Fibroblast of lung (primary cell): ENCODE data around the gene NDST1. TPM values are rescaled to one million over a fixed set of nuclear protein-coding genes. Genes with fewer than 3 reads are reported as not detected.

Experiments
- DNase-seq, 2 donors: peaks; one replicate each; pipeline versions ENCODE4 v3.0.0 to v3.0.0-alpha.2; 2010; ENCODE audit warnings: low read depth in 2 of 2
- H2AFZ ChIP-seq: 2 replicates; pipeline ENCODE4 v1.5.1; 2012; ENCODE audit warnings: low read length, control low read depth, inconsistent platforms
- H3K27ac ChIP-seq: 2 replicates; pipeline ENCODE4 v1.5.1; 2011; ENCODE audit warnings: low read length, control low read depth; ENCODE audit not compliant: insufficient read depth
- H3K27me3 ChIP-seq: 2 replicates; pipeline ENCODE4 v1.5.1; 2011; ENCODE audit warnings: mild to moderate bottlenecking, low read length; ENCODE audit not compliant: control insufficient read depth, insufficient read depth
- H3K36me3 ChIP-seq: 2 replicates; pipeline ENCODE4 v1.5.1; 2011; ENCODE audit warnings: low read length; ENCODE audit not compliant: control insufficient read depth, insufficient read depth
- H3K4me1 ChIP-seq: 2 replicates; pipeline ENCODE4 v1.5.1; 2011; ENCODE audit warnings: low read length; ENCODE audit not compliant: control insufficient read depth, insufficient read depth; ENCODE audit errors: extremely low read depth
- H3K4me2 ChIP-seq: 2 replicates; pipeline ENCODE4 v1.5.1; 2011; ENCODE audit warnings: low read length, control low read depth; ENCODE audit not compliant: insufficient read depth; ENCODE audit errors: extremely low read depth
- H3K4me3 ChIP-seq, 4 experiments: fragments of 200-600 bp in 1 of 4; sonication (generic) in 1 of 4; replicated peaks in 1 of 4; 2 replicates each; pipeline ENCODE4 v1.5.1; 2011 to 2016; ENCODE audit warnings: low read length in 4 of 4, low read depth in 3 of 4, mild to moderate bottlenecking in 3 of 4, control low read depth in 2 of 4, inconsistent platforms in 1 of 4, mixed read lengths in 1 of 4; ENCODE audit not compliant: insufficient read depth in 1 of 4; ENCODE audit errors: control extremely low read depth in 1 of 4
- H3K79me2 ChIP-seq: 2 replicates; pipeline ENCODE4 v1.5.1; 2012; ENCODE audit warnings: mild to moderate bottlenecking, low read length, inconsistent platforms; ENCODE audit not compliant: control insufficient read depth, insufficient read depth
- H3K9ac ChIP-seq: 2 replicates; pipeline ENCODE4 v1.5.1; 2011; ENCODE audit warnings: mild to moderate bottlenecking, low read length, control low read depth; ENCODE audit not compliant: insufficient read depth
- H3K9me3 ChIP-seq: 2 replicates; pipeline ENCODE4 v1.5.1; 2012; ENCODE audit warnings: low read depth, low read length; ENCODE audit not compliant: control insufficient read depth, insufficient read depth
- H4K20me1 ChIP-seq: 2 replicates; pipeline ENCODE4 v1.5.1; 2011; ENCODE audit warnings: low read length; ENCODE audit not compliant: control insufficient read depth, insufficient read depth; ENCODE audit errors: extremely low read depth
- CTCF ChIP-seq, 2 donors: IDR thresholded peaks in 1 of 2; conservative IDR thresholded peaks in 1 of 2; 1 replicate in 1 of 2; 2 replicates in 1 of 2; pipeline ENCODE4 v1.5.1; 2011 to 2012; ENCODE audit warnings: low read length in 2 of 2, control low read depth in 1 of 2, inconsistent platforms in 1 of 2, low read depth in 1 of 2, mild to moderate bottlenecking in 1 of 2
- EZH2 ChIP-seq: IDR thresholded peaks from 2 replicates; pipeline ENCODE4 v1.5.1; 2012; ENCODE audit warnings: low read length, control low read depth, mild to moderate bottlenecking; ENCODE audit errors: missing control alignments
- polyA plus RNA-seq, 2 donors: library from polyadenylated mRNA; depleted of rRNA in 1 of 2; stranded (reverse) in 1 of 2; unstranded in 1 of 2; fragments of >200 nt; gene quantifications; 2 replicates each; pipeline ENCODE4 v1.2.1, GENCODE V29; 2011 to 2012; ENCODE audit warnings: missing spikeins in 1 of 2
- total RNA-seq: library from RNA; depleted of rRNA; stranded (reverse); fragments of >200 nt; gene quantifications from 2 replicates; pipeline ENCODE4 v1.2.1, GENCODE V29; 2014

NDST1 gene
- total and polyA plus RNA-seq, 2 donors (not counting 1 experiment from before 2014, with no cell fraction given) = 38.5 to 94.8 TPM

GRCh38 chr5:150579462-150580400 is 71.8 kb downstream of the NDST1 start:
- no peak overlapping the region for H3K27ac ChIP-seq
- DNase-seq = peak in 1 of 2 donors; percentile 62
- H3K9me3 ChIP-seq = no peaks in the 10 kb centered on the region
- no peak overlapping the region for H3K4me2 ChIP-seq
- peaks cover 2% of the 10 kb centered on the region for H3K27me3 ChIP-seq
- peaks cover 6% of the 10 kb centered on the region for H3K4me1 ChIP-seq
- H3K4me3 ChIP-seq = no peak overlapping the region
- TF ChIP-seq EZH2 = no peak
- no peak for TF ChIP-seq CTCF (conservative IDR thresholded peaks at IDR 0.05 in 1 of 2, IDR thresholded peaks at IDR 0.05 in 1 of 2; ENCODE audit: low read depth in 1 of 2, low read length in 2 of 2)
- no peaks in the 10 kb centered on the region for H3K36me3 ChIP-seq
- H3K9ac ChIP-seq = no peak overlapping the region
- no peaks in the 10 kb centered on the region for H4K20me1 ChIP-seq
- H2AFZ ChIP-seq = no peak overlapping the region
- H3K79me2 ChIP-seq = no peaks in the 10 kb centered on the region

GRCh38 chr5:150580917-150581316 is 73.0 kb downstream of the NDST1 start:
- no peaks in the 10 kb centered on the region for H3K36me3 ChIP-seq
- no peaks in the 10 kb centered on the region for H3K9me3 ChIP-seq
- no peak overlapping the region for H2AFZ ChIP-seq
- H3K27ac ChIP-seq = no peak overlapping the region
- no peaks in the 10 kb centered on the region for H3K79me2 ChIP-seq
- no peak for TF ChIP-seq CTCF (conservative IDR thresholded peaks at IDR 0.05 in 1 of 2, IDR thresholded peaks at IDR 0.05 in 1 of 2; ENCODE audit: low read depth in 1 of 2, low read length in 2 of 2)
- no peak for TF ChIP-seq EZH2
- H3K4me1 ChIP-seq = peaks cover 6% of the 10 kb centered on the region
- H3K27me3 ChIP-seq = peaks cover 2% of the 10 kb centered on the region
- no peak overlapping the region for H3K9ac ChIP-seq
- no peak overlapping the region for H3K4me3 ChIP-seq
- H4K20me1 ChIP-seq = no peaks in the 10 kb centered on the region
- DNase-seq = no peak
- no peak overlapping the region for H3K4me2 ChIP-seq

GRCh38 chr5:150582241-150583109 is 74.5 kb downstream of the NDST1 start:
- H3K79me2 ChIP-seq = no peaks in the 10 kb centered on the region
- H3K9me3 ChIP-seq = no peaks in the 10 kb centered on the region
- no peaks in the 10 kb centered on the region for H4K20me1 ChIP-seq
- peaks cover 6% of the 10 kb centered on the region for H3K4me1 ChIP-seq
- H3K36me3 ChIP-seq = no peaks in the 10 kb centered on the region
- H3K9ac ChIP-seq = no peak overlapping the region
- no peak overlapping the region for H3K4me2 ChIP-seq
- no peak overlapping the region for H2AFZ ChIP-seq
- H3K4me3 ChIP-seq = no peak overlapping the region
- H3K27me3 ChIP-seq = peaks cover 2% of the 10 kb centered on the region
- TF ChIP-seq EZH2 (peak; percentile 49), CTCF (conservative IDR thresholded peaks at IDR 0.05 in 1 of 2, IDR thresholded peaks at IDR 0.05 in 1 of 2; ENCODE audit: low read depth in 1 of 2, low read length in 2 of 2) (no peak)
- H3K27ac ChIP-seq = no peak overlapping the region
- DNase-seq = peak; percentile 87 to 89
